GM18526 (cell line): ENCODE measurements around the gene SLC22A3.

Experiments used
- POLR2A ChIP-seq: IDR thresholded peaks from 3 replicates; pipeline ENCODE4 v1.6.1; 2011; ENCODE audit not compliant: insufficient read length; ENCODE audit errors: extremely low read depth

The SLC22A3 gene

GRCh38 chr6:160386869-160387530 lies 38.8 kb downstream of the SLC22A3 start:
- TF ChIP-seq POLR2A = no peak

GRCh38 chr6:160387916-160388643 lies 39.9 kb downstream of the SLC22A3 start:
- TF ChIP-seq POLR2A = no peak

GRCh38 chr6:160388922-160389321 lies 40.7 kb downstream of the SLC22A3 start:
- no peak for TF ChIP-seq POLR2A

- TF ChIP-seq POLR2A = no peak
Observed at GRCh38 chr6:160391419-160392116, 43.4 kb downstream of the SLC22A3 start.

- TF ChIP-seq POLR2A = no peak
Observed at GRCh38 chr6:160393891-160394653, 45.9 kb downstream of the SLC22A3 start.

GRCh38 chr6:160394654-160395035 lies 46.5 kb downstream of the SLC22A3 start:
- TF ChIP-seq POLR2A = no peak

- TF ChIP-seq POLR2A = no peak
Observed at GRCh38 chr6:160395187-160395586, 47.0 kb downstream of the SLC22A3 start.

GRCh38 chr6:160396292-160396691 lies 48.1 kb downstream of the SLC22A3 start:
- no peak for TF ChIP-seq POLR2A

- TF ChIP-seq POLR2A = no peak
Observed at GRCh38 chr6:160398674-160399271, 50.6 kb downstream of the SLC22A3 start.

- TF ChIP-seq POLR2A = no peak
Observed at GRCh38 chr6:160400446-160400845, 52.3 kb downstream of the SLC22A3 start.

GRCh38 chr6:160408528-160408927 lies 60.4 kb downstream of the SLC22A3 start:
- TF ChIP-seq POLR2A = no peak

- TF ChIP-seq POLR2A = no peak
Observed at GRCh38 chr6:160412993-160413392, 64.8 kb downstream of the SLC22A3 start.

GRCh38 chr6:160417146-160417545 lies 69.0 kb downstream of the SLC22A3 start:
- TF ChIP-seq POLR2A = no peak

- no peak for TF ChIP-seq POLR2A
Observed at GRCh38 chr6:160417550-160417949, 69.4 kb downstream of the SLC22A3 start.

- no peak for TF ChIP-seq POLR2A
Observed at GRCh38 chr6:160418370-160418769, 70.2 kb downstream of the SLC22A3 start.
